Hepatocyte (in vitro differentiated cells): ENCODE results near the gene POLE4. TPM values are rescaled to one million over a fixed set of nuclear protein-coding genes. Genes with fewer than 3 reads are reported as not detected.

ENCODE experiments used
- DNase-seq: peaks from one replicate; pipeline ENCODE4 v3.0.0-alpha.2; 2016; ENCODE audit warnings: low spot score
- H2AFZ ChIP-seq: fragments of 200-600 bp; sonication (generic); 2 replicates; pipeline ENCODE4 v1.6.0; 2016; ENCODE audit warnings: antibody characterized with exemption, mild to moderate bottlenecking
- H3K27ac ChIP-seq: fragments of 200-600 bp; sonication (generic); 2 replicates; pipeline ENCODE4 v1.5.1; 2016; ENCODE audit warnings: mild to moderate bottlenecking
- H3K27me3 ChIP-seq: fragments of 200-600 bp; sonication (generic); 2 replicates; pipeline ENCODE4 v1.6.1; 2016
- H3K36me3 ChIP-seq: fragments of 200-600 bp; sonication (generic); replicated peaks from 2 replicates; pipeline ENCODE4 v1.5.1; 2016; ENCODE audit warnings: low read depth; ENCODE audit not compliant: insufficient read depth
- H3K4me1 ChIP-seq: fragments of 200-600 bp; sonication (generic); 2 replicates; pipeline ENCODE4 v1.5.1; 2016; ENCODE audit warnings: mild to moderate bottlenecking, moderate library complexity; ENCODE audit not compliant: insufficient read depth
- H3K4me2 ChIP-seq: fragments of 200-600 bp; sonication (generic); 2 replicates; pipeline ENCODE4 v1.6.0; 2016
- H3K4me3 ChIP-seq: fragments of 200-600 bp; sonication (generic); 2 replicates; pipeline ENCODE4 v1.5.1; 2016; ENCODE audit warnings: mild to moderate bottlenecking
- H3K79me2 ChIP-seq: fragments of 200-600 bp; sonication (generic); 2 replicates; pipeline ENCODE4 v1.6.0; 2017; ENCODE audit warnings: mild to moderate bottlenecking
- H3K9me2 ChIP-seq: fragments of 200-600 bp; sonication (generic); replicated peaks from 2 replicates; pipeline ENCODE4 v1.6.0; 2017; ENCODE audit warnings: mild to moderate bottlenecking; ENCODE audit not compliant: insufficient read depth
- H3K9me3 ChIP-seq: fragments of 200-600 bp; sonication (generic); 2 replicates; pipeline ENCODE4 v1.5.1; 2016; ENCODE audit warnings: low read depth, mild to moderate bottlenecking
- H4K20me1 ChIP-seq: fragments of 200-600 bp; sonication (generic); 2 replicates; pipeline ENCODE4 v1.6.0; 2016; ENCODE audit warnings: mild to moderate bottlenecking; ENCODE audit not compliant: insufficient read depth, poor library complexity, severe bottlenecking
- EZH2 ChIP-seq: fragments of 200-600 bp; sonication (generic); IDR thresholded peaks from 2 replicates; pipeline ENCODE4 v1.6.1; 2016; ENCODE audit warnings: antibody characterized with exemption, mild to moderate bottlenecking, borderline replicate concordance
- EZH2phosphoT487 ChIP-seq: fragments of 200-600 bp; sonication (generic); IDR thresholded peaks from one replicate; pipeline ENCODE4 v1.6.1; 2018; ENCODE audit warnings: antibody characterized with exemption, mild to moderate bottlenecking, low read depth, moderate library complexity; ENCODE audit not compliant: unreplicated experiment, severe bottlenecking
- WGBS: methylation state at CpG from one replicate; pipeline ENCODE4 v1.1.6; 2016; ENCODE audit warnings: low lambda C conversion rate; ENCODE audit errors: missing lambda C conversion rate; 5-methylcytosine and 5-hydroxymethylcytosine counted together
- polyA plus RNA-seq: library from polyadenylated mRNA; unstranded; fragments of >200 nt; fragmentation: Nextera tagmentation; extraction: Ambion mirVana; gene quantifications from 2 replicates; pipeline ENCODE4 v1.2.1, GENCODE V29; 2016
- total RNA-seq: library from RNA; depleted of rRNA; stranded (reverse); fragments of >200 nt; gene quantifications from 2 replicates; pipeline ENCODE4 v1.2.3, GENCODE V29; 2014
- TF ChIP-seq, protein P1 (sequence below): fragments of 200-600 bp; sonication (generic); IDR thresholded peaks from 2 replicates; pipeline ENCODE4 v1.5.1; 2016; ENCODE audit warnings: antibody characterized with exemption, mild to moderate bottlenecking; ENCODE audit not compliant: poor library complexity

The POLE4 gene
- total and polyA plus RNA-seq, 2 experiments from 2014 or later: 20.8 to 160 TPM

DNA sequence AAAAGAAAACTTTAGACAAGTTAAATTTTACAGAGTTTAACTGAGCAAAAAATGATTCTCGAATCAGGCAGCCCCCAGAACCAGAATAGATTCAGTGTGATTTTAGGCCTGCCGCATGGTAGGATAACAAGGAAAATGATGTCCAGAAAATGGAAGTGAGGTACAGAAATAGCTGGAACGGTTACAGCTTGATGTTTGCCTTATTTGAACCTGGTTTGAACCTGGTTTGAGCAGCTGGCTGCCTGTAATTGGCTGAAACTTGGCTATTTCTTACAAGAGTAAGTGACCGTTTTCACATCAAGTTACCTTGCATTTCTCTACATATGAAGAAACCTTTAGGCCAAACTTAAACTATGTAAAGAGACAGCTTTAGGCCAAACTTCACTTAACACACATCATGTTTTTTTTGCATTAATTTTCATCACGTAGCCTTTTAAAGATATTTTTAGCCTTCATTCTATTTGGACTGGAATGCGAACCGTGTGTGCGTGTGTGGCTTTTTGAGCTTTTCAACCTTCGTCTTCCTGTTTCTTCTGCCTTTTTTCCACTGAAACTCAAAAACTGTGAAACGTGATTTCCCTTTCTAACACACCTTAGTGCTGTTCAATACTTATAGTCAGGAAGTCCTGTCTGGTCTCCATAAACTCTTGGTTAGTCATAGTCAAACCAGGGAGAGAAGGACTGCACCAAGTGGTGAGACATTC, 4.5 kb upstream of the POLE4 start:
- Histone ChIP-seq H3K4me3 (no peak overlapping the region), H3K79me2 (peaks cover 5% of the 10 kb centered on the region), H2AFZ (no peak overlapping the region), H3K4me2 (no peak overlapping the region), H3K36me3 (no peaks in the 10 kb centered on the region), H3K27ac (no peak overlapping the region), H3K9me3 (no peaks in the 10 kb centered on the region), H4K20me1 (no peaks in the 10 kb centered on the region), H3K4me1 (no peaks in the 10 kb centered on the region), H3K27me3 (no peaks in the 10 kb centered on the region), H3K9me2 (no peaks in the 10 kb centered on the region)
- no peak for DNase-seq
- TF ChIP-seq, protein P1, sequence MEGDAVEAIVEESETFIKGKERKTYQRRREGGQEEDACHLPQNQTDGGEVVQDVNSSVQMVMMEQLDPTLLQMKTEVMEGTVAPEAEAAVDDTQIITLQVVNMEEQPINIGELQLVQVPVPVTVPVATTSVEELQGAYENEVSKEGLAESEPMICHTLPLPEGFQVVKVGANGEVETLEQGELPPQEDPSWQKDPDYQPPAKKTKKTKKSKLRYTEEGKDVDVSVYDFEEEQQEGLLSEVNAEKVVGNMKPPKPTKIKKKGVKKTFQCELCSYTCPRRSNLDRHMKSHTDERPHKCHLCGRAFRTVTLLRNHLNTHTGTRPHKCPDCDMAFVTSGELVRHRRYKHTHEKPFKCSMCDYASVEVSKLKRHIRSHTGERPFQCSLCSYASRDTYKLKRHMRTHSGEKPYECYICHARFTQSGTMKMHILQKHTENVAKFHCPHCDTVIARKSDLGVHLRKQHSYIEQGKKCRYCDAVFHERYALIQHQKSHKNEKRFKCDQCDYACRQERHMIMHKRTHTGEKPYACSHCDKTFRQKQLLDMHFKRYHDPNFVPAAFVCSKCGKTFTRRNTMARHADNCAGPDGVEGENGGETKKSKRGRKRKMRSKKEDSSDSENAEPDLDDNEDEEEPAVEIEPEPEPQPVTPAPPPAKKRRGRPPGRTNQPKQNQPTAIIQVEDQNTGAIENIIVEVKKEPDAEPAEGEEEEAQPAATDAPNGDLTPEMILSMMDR: no peak
- TF ChIP-seq EZH2: no peak
- no peak for TF ChIP-seq EZH2phosphoT487
- 95% methylated on average over 10 of the region's 10 CpGs for WGBS

DNA sequence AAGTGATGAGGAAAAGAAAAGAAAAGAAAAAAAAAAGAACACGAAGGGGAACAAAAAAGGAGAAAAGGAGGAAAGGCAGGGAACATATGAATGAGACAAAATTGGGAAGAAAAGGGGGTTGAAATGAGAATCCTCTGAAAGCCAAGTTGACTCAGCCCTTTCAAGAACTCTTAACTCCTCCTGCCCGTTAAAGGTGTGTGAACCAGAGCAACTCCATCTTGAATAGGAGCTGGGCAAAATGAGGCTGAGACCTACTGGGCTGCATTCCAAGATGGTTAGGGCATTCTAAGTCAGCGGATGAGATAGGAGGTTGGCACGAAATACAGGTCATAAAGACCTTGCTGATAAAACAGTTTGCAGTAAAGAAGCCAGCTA, 4.0 kb upstream of the POLE4 start:
- no peaks in the 10 kb centered on the region for H3K9me3 ChIP-seq
- H3K4me2 ChIP-seq: no peak overlapping the region
- H2AFZ ChIP-seq: no peak overlapping the region
- H3K4me1 ChIP-seq: no peaks in the 10 kb centered on the region
- H3K36me3 ChIP-seq: no peaks in the 10 kb centered on the region
- no peak for DNase-seq
- no peak overlapping the region for H3K4me3 ChIP-seq
- no peaks in the 10 kb centered on the region for H4K20me1 ChIP-seq
- TF ChIP-seq, protein P1: no peak
- TF ChIP-seq EZH2: no peak
- TF ChIP-seq EZH2phosphoT487: no peak
- no peaks in the 10 kb centered on the region for H3K27me3 ChIP-seq
- H3K79me2 ChIP-seq: peaks cover 7% of the 10 kb centered on the region
- no peak overlapping the region for H3K27ac ChIP-seq
- WGBS: 90% methylated on average over 4 of the region's 4 CpGs
- H3K9me2 ChIP-seq: no peaks in the 10 kb centered on the region

DNA sequence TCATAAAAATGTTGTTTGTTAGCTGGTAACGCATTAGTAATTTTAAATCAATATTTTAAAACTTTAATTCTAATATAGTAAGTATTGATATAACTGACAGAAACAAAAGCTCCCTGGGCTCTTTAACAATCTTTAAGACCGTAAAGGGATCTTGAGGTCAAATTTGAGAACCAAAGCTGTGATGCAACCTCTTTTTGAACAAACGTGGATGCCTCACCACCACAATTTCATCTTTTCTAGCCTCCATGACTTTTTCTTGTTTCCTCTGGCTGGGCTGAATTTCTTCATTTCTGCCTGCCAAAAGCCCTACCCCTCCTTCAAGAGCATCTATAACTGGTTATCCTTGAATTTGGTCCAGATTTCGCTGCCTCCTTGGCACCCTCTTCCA, 563 bp upstream of the POLE4 start:
- no peaks in the 10 kb centered on the region for H3K4me1 ChIP-seq
- no peaks in the 10 kb centered on the region for H4K20me1 ChIP-seq
- H3K4me2 ChIP-seq: peak overlapping the region; percentile 87
- H2AFZ ChIP-seq: peak overlapping the region; percentile 79
- H3K79me2 ChIP-seq: peaks cover 2% of the 10 kb centered on the region
- H3K9me3 ChIP-seq: no peaks in the 10 kb centered on the region
- no peak for DNase-seq
- H3K4me3 ChIP-seq: peak overlapping the region; percentile 87
- no peaks in the 10 kb centered on the region for H3K36me3 ChIP-seq
- H3K9me2 ChIP-seq: no peaks in the 10 kb centered on the region
- TF ChIP-seq EZH2phosphoT487 (no peak), EZH2 (no peak)
- TF ChIP-seq, protein P1: no peak
- no peaks in the 10 kb centered on the region for H3K27me3 ChIP-seq
- 78% methylated on average over 4 of the region's 4 CpGs for WGBS
- peak overlapping the region; percentile 95 for H3K27ac ChIP-seq
